Activated CD8-positive, alpha-beta memory T cell treated with anti-CD3 and anti-CD28 coated beads for 48 hours (primary cell): Measurements from ENCODE around the gene ZNF263.

Source experiments
- DNase-seq, 3 experiments: peaks; one replicate each; pipeline ENCODE4 v3.0.0-alpha.2; 2020; ENCODE audit warnings: low read depth in 2 of 3, low spot score in 2 of 3

ZNF263 gene

DNA sequence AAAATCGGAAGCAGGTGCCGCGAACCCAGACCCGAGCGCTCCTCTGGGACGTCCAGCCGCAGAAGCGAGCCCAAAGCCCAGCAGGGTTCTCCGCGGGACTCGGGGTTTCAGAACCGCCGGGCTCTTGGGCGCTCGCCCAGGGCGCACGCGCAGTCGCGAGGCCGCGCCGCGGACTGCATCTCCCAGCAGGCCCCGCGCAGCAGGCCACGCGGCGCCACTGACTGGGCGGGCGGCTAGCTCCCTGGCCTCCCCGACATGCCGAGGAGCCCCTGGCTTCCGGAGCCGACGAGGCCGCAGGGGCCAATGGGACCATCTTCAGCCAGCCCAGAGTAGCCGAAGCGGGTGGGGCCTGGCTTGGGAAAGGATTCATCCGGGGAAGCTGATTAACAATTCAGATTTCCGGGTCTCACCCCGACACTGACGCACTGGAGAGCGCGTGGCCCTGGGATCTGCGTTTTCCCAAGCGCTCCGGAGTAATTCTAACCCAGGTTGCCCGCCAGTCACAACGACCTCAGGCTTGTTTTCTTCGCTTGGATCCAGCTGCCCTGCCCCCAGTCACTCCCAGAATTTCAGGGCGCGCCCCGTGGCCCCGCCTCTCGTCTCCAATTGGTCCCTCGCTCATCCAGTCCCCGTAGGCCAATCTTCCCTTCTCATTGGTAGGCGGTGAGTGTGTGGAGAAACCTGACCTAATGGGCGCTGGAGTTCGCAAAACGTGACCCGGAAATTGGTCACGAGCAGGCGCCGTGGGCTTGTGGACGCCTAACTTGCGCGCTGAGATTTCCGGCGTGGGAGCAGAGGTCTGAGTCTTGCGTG lies at the start of gene ZNF263:
TSS of gene ZNF263 (plus strand) at position 762 of the 813 bp plus-strand sequence. CDS start 328 bp downstream, outside the sequence.
- DNase-seq, result peak; percentile 75 to 88 (median 82)

DNA sequence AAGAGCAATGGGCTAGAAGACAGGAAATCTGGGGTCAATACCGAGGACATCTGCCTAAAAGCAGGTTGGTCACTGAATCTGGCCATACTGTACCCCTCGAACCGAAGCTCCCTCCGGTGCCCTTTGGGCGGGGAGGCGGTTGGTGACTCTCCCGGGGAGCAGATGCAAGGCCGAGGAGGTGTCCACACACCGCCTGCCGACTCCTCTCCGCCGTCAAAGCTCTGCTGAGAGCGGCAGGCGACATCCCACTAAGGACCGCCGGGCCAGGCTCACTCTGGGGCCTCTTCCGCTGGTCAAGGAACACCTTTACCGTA lies 48.8 kb upstream of the ZNF263 start:
- DNase-seq, result no peak

DNA sequence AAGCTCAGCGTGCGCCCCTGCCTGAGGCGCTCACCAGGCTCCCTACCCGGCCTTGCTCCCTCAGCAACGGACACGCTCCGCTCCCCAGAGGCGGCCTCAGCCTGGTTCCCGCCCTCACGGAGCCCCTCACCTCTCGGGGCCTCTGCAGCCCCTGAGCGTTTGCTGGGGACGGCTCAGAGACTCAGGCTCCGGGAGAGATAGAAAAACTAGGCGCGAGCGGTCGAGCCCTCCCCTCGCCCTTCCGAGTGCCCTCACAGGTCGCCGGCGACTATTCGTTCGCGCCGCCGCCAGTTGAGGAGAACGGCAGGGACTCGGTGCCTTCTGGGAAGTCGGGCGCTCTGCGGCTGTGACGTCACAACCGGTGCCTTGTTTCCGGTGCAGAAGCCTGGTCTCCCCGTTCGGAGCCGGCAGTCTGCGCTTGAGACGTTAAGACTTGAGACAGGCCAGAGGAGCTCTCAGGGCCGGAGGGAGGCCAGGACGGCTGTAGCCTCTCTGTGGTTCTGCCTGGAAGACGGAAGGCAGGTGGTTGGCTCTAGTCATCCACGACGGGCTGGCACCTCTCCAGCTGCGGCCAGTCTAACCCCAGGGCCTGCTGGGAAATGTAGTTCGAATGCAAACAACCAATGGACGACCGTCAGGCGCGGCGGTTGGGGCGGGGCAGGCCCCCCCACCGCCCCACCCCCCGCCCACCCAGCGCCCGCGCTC lies 48.3 kb upstream of the ZNF263 start, which contains the start of gene ZNF200:
TSS of gene ZNF200 (minus strand) at position 302 of the 705 bp plus-strand sequence. CDS start 1,403 bp downstream, outside the sequence.
- DNase-seq, result peak; percentile 85 to 94 (median 88)

DNA sequence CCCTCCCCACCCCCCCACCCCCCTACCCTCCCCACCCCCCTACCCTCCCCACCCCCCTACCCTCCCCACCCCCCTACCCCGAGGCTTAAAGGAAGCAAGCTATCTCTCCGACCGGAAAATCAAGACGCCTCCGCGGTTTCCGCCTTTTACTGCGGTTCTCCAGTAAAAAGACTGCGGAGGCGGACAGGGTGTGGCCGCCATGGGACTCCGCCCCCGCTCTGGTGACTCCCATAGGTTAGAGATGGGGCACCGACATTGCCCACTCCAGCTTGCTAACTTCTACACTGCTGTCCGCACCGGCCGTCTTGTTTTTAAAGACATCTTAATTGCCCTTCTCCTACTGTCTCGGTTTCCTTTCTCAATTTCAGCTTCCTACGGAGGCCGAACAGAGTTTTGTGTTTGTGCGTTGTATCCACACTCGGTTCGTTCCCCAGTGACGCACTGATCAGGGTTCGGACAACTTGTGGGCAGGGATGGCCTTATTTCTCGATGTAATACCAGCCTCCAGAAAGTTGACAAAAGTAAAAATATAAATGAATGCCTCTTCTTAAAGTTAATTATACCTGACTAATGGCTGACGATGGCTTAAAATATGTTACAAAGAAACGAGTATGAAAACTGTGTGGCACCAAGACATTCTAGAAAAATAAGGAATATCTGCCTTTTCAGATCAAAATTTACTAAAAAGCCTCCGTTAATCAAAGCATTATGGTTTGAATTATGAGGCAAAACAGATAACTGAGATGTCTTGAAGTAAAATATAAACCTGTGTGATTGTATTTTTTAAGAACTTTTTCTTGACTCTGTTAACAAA lies 47.2 kb upstream of the ZNF263 start:
- no peak for DNase-seq

DNA sequence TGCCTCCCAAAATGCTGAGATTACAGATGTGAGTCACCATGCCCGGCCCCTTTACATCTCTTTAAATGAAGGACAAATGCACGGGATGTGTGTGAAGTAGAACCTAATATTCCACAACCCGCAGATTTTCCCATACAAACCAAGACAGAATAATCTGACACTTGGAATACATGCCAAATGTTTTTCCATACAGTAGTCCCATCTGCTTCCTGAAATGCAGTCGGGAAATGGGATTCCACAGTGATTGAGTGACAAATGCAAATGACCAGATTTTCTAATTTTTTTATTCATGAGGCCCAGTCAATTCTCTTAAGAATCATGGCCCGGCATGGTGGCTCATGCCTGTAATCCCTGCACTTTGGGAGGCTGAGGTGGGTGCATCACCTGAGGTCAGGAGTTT lies 41.5 kb upstream of the ZNF263 start:
- DNase-seq, result no peak

DNA sequence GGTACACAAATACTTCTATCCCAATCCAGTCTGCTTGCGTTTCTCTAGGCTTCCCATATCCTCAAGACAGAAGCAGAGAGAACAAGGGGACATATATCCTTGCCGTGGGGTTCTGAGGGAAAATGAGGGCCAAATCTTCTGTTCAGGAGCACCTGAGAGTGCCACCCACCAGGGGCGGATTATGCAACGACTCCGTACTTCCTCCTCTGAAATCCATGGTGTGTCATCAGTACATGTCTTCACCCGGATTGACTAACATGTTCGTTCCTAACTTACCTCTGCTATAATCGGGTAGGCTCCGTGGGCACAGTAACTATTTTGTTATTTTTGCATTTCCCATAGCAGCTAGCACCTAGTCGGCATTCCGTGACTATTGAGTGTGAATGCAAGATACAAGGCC lies 40.6 kb upstream of the ZNF263 start:
- no peak for DNase-seq

DNA sequence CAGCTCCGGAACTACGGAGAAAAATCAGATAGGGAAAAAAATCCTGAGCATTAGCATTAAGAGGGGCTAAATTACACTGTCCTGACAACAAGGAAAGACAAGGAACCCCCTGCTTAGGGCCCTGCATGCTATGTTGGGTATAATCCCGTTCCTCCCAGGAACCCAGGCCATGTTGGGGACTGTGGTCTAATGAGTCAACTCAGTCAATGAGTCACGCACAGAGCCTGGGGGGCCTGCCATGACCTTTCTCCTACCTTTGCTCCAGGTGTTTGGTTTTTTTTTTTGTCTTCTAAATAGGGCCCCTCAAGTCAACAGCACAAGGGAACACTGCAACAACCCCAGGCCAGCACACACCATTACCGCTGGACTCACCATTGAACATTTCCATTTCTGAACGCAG lies 39.4 kb upstream of the ZNF263 start:
- DNase-seq, result no peak

DNA sequence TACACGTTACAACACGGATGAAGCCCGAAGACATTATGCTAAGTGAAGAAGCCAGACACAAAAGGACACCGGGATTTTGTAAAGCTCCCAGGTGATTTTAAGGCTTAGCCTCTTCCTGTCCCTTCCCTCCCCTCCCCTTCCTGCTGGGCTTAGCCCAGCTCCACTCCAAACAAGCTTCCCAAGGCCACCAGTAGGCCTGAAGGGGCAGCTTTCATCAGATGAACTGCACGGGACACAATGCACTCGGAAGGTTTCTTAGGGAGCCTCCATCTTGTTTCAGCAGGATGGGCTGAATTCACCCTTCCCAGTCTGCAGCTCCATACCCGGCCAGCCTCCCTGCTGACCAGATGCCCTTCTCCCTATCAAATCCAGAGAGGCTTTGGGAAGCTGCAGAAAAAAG lies 37.3 kb upstream of the ZNF263 start:
- DNase-seq, result no peak

DNA sequence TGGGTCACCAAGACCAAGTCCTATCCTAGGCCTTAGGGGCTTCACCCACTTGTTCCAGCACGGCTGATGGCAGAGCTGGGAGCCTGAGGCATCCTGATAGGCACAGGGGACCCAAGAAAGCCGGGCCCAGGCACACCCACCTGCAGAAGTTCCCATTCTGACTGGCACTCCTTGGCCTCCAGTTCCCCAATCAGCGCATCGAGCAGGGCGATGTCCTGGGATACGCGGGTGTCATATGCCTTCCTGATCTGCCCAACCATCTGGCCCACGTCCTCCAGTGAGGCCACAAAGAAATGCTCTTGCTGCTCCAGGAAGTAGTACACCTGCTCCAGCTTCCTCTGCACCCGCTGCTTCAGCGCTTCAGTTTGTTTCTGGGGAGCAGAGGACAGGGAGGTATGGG lies 36.4 kb upstream of the ZNF263 start:
- no peak for DNase-seq

DNA sequence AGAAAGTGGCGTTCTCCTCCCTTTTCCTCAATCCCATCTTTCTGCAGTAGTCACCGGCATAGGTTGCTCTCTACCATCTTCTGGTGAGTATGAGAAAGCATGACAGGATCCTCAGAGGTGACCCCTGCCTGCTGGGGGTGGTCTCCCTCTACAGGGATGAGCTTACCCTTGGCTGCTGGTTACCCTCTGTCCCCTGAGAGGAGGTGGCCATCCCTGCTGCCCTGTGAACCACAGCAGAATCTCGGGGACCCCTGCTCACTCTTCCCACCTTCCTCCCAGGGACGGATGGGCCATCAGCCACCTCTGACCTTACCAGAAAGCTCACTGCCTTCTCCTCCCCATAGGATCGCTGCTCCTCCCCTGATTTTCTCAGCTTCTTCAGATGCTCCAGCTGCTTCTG lies 34.7 kb upstream of the ZNF263 start:
- DNase-seq, result no peak

DNA sequence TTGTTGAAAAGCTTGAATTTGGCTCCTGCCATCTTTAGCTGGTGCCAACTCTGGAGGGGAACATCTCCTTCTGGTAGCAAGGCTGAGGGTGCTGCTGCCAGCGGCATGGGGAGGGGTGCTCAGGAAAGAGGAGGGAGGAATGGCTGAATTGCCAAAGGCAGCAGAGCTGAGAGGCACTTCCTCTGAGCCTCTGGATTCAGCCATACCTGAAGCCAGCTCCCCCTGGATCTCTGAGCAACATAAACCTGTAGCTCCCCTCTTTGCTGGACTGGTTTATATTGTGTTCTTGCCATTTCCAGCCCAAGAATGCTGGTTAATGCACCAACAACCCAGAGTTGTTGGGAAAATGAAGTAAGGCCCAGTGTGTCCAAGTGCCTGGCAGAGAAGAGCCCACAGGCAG lies 34.3 kb upstream of the ZNF263 start:
- DNase-seq, result no peak

DNA sequence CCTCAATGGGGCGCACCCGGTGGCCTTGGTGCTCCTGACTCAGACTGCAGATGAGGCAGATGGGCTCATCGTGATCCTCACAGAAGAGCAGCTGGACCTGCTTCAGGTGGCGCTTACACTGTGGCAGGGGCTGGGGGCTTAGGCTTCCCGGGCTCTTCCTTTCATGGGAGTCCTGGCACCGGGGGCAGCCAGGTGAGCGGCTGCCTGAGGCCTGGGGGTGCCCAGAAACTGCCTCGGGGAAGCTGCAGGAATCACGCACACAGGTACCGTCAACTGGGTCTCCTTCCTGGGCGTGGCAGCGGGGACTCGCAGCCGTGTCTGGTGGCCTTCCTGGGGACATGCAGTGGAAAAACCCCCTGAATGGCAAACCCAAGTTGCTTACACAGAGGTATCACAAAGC lies 33.8 kb upstream of the ZNF263 start:
- no peak for DNase-seq

DNA sequence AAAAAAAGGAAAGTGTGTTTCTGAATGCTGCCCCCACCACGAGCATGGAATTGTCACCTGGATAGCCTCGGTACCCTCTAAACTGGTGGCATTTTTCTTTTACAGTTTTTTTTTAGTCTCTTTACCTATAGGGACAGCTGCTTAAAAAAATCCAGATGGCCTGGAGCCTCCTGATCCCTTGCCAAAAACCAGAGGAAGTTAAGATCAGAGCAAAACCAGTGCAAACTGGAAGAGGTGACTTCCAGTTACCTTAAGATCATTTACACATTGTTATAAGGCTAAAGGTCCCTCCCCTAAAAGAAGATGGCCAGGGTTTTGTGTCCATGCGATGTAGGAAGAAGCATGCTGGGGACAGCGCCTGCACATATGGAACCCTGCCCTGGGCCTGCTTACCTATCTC lies 30.3 kb upstream of the ZNF263 start:
- no peak for DNase-seq

DNA sequence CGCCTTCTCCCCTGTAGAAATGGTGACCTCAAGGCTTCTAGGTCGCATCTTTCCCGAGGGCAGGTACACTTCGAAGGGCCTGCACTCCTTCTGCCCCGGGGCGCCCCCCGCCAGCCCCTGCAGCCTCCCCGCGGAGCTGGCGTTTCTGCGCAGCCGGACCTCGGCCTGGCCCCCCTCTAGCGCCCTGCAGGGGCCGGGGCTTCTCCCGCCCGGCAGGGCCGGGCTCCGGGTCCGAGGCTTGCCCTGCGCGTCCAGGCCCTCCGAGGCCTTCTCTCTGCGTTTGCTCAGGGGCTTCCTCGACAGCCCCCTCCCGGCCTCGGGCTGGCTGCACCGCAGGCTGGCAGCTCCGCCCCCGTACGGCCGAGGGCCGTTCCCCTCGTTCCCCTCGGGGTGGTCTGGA lies 29.0 kb upstream of the ZNF263 start:
- no peak for DNase-seq

DNA sequence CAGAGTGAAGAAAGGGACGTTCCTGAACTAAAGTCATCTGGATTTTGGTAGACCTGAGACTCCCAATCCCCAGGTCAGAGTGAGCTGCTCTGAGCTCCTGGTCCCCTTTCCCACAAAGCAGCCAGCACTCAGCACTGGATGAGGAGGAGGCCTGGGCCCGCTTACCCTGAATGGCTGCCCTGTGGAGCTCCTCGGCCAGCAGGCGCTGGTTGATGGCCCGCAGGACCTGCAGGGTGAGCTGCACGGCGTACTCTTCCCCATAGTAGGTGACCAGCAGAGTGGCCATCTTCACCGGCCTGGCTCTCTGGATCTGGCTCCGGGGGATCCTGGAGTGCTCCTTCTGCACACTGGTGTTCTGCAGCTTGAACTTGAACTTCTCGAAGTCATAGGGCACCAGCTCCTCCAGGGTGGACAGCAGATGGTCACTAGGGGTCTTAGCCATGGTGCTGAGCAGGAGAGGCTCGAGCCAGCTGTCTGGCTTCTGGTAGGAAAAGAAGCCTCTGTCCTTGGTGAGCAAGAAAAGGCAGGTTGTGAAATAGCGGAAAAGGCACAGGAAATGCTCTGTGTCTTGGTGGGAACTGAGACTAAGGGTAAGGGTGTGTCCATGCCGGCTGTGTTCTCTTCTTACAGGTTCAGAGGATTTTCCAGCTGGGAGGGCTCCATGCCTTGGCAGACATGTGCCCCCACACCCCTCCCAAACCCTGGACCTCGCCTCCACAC lies 27.0 kb upstream of the ZNF263 start, which contains the start of gene MEFV:
TSS of gene MEFV (minus strand) at position 488 of the 720 bp plus-strand sequence. CDS start at position 442, 46 bp downstream.
- DNase-seq, result no peak

DNA sequence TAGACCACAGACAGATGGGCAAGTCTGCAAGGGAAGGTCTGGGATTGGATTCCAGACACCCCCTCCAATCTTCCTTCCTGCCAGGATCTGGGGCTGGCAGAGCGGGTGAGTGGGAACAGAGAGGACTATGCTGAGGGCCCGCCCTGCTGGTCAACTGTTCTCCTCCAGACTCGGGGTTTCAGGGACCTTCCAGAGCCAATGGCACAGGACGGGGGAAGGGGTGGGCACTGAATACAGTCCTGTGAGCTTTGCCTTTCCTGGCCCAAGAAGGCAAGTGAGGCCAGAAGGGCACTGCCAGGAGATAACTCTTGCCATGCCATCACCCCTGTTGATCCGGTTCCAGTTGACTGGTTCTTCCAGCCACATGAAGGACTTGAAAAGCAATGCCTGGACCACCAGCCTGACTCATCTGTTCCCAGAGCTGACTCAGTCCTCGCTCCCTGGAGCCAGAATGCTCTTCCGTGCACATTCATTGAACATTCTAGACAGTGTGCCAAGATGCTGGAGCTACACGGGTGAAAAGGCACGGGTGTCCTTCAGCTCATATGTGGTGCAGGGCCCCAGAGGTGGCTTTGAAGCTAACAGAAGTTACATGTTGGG lies 26.3 kb upstream of the ZNF263 start:
- DNase-seq, result no peak

DNA sequence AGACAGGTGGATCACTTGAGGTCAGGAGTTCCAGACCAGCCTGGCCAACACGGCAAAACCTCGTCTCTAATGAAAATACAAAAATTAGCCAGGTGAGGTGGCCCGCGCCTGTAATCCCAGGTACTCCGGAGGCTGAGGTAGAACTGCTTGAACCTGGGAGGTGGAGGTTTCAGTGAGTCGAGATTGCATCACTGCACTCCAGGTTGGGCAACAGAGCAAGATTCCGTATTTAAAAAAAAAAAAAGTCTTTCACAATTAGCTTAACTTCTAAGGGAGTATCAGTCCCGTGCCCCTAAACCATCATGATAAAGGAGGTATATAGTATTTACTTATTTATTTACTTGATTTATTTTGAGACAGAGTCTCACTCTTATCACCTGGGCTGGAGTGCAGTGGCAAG lies 23.5 kb upstream of the ZNF263 start:
- DNase-seq, result no peak

DNA sequence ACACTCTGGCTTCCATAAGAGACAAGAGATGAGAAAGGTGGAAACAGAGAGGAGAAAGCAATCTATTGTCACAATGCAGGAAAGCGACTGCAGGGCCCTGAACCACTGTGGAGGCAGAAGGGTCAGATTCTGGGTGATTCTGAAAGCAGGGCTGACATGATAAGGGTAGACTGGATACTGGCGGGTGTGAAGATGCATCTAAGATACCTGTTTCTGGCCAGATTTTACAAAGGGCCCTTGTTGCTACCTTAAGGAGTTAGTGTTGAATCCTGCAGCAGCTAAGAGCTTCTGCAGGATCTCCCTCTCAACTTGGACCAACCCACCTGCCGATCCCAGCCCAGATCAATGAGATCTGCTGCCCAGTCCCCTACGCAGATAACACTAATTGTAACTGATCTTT lies 20.8 kb upstream of the ZNF263 start:
- no peak for DNase-seq

DNA sequence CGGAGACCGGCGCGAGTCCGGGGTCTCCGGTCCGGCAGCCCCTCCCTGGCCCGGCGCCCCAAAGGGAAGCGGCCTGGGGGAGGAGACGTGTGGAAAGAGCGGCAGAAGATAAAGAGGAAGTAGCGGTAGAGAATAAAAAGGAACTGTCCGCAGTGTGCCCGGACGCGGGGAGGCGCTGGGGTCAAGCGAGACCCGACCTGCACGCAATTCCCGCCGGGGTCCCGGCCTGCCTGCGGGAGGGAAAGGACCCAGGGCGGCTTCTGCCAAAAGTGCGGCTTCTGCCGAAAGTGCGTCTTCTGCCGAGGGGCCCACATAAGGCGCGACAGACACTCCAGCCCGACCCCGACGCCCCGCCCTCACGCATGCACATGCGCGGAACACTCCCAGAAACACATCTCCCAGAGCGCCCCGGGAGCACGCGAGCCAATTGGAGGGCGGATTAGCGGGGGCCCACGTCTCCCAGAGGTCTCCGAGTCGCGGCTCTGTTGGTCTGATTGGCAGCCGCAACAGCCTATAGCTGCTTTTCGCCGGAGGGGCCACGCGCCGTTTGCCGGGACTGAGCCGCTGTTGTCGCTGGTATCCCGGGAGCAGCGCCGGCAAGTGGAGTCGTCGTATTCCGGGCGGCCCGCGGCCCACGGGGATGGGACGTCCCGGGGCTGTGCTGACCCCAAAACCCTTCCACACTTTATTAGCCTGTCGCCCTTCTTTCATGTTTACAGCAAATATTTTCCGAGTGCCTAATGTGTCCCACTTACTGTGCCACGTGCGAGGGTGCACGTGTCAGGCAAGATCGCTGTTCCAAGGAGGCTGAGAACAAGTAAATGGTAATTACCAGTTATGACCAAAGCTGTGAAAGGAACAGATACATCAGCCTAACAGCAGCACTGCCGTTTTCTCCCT lies 18.9 kb upstream of the ZNF263 start:
- peak; percentile 87 to 93 (median 92) for DNase-seq
